K562 (cell line): ENCODE results near the gene GNG7. TPM values are rescaled to one million over a fixed set of nuclear protein-coding genes. Genes with fewer than 3 reads are reported as not detected.
A peak's percentile ranks its signal among the peaks of the same experiment; 100 is the strongest.
"Not testable (repeated sequence)": the region's sequence is repeated elsewhere in the genome, so short reads cannot be mapped to it uniquely, and the experiment has no call there.

Experiments used
- ATAC-seq: fragments of 200-7000 bp; cut with Tn5 transposase; 3 replicates; pipeline ENCODE4 v1.9.1; 2020; ENCODE audit warnings: moderate library complexity
- BruUV-seq: library from RNA; stranded (reverse); fragments of 400-500 nt; replicated peaks from 2 replicates; lab custom pipeline; 2021; lab: Mats Ljungman, UMichigan
- CTCF ChIA-PET: fragments of 300-600 bp; formaldehyde crosslinking; extraction: SDS; loops from one replicate; lab custom pipeline; 2021; ENCODE audit warnings: low intra/inter-chr PET ratio; lab: Yijun Ruan, JAX
- POLR2A ChIA-PET: fragments of 300-600, 350-650 bp; sonication (Branson Sonifier 250); formaldehyde crosslinking; extraction: SDS; loops from one replicate; lab custom pipeline; 2021; ENCODE audit warnings: antibody characterized with exemption, inconsistent platforms; lab: Yijun Ruan, JAX
- DNase-seq, 4 experiments: peaks; one replicate each; pipeline versions ENCODE4 v3.0.0 to v3.0.0-alpha.2; 2011 to 2018; ENCODE audit warnings: low spot score in 3 of 4, mixed read lengths in 3 of 4; ENCODE audit errors: extremely low read depth in 1 of 4
- FAIRE-seq: peaks from 2 replicates; lab custom pipeline; 2011; peaks lifted over from hg19 to GRCh38; lab: Jason Lieb, UNC
- H2AFZ ChIP-seq: 2 replicates; pipeline ENCODE4 v1.6.0; 2011; ENCODE audit warnings: low read depth, low read length, control low read depth, inconsistent platforms
- H3K27ac ChIP-seq: fragments of 200-600 bp; 3 replicates; pipeline ENCODE4 v1.8.0; 2011; ENCODE audit warnings: low read depth, mild to moderate bottlenecking, control low read depth, inconsistent platforms, low read length, moderate library complexity, mixed read lengths; ENCODE audit errors: extremely low read depth
- H3K27me3 ChIP-seq, 2 experiments: fragments of 300-600 bp in 1 of 2; 2 replicates in 1 of 2; 3 replicates in 1 of 2; pipeline versions ENCODE4 v1.6.0 to v1.8.0; 2011; ENCODE audit warnings: inconsistent platforms in 2 of 2, low read length in 2 of 2, mild to moderate bottlenecking in 1 of 2, mixed read lengths in 1 of 2, moderate library complexity in 1 of 2; ENCODE audit not compliant: control insufficient read depth in 2 of 2, insufficient read depth in 2 of 2
- H3K36me3 ChIP-seq: fragments of 300-600 bp; 3 replicates; pipeline ENCODE4 v1.8.0; 2011; ENCODE audit warnings: mild to moderate bottlenecking, low read length, inconsistent platforms; ENCODE audit not compliant: control insufficient read depth, insufficient read depth
- H3K4me1 ChIP-seq, 2 experiments: fragments of 200-600 bp in 1 of 2; replicated peaks in 1 of 2; 2 replicates in 1 of 2; 3 replicates in 1 of 2; pipeline versions ENCODE4 v1.5.1 to v1.8.0; 2011; ENCODE audit warnings: inconsistent platforms in 2 of 2, low read length in 2 of 2, mild to moderate bottlenecking in 1 of 2, mixed read lengths in 1 of 2, moderate library complexity in 1 of 2; ENCODE audit not compliant: control insufficient read depth in 2 of 2, insufficient read depth in 2 of 2
- H3K4me2 ChIP-seq: 2 replicates; pipeline ENCODE4 v1.6.1; 2011; ENCODE audit warnings: low read length, control low read depth, inconsistent platforms, mixed read lengths; ENCODE audit not compliant: insufficient read depth
- H3K4me3 ChIP-seq: fragments of 200-600 bp; sonication (generic), shearing (Covaris generic); 2 replicates; pipeline ENCODE4 v1.5.1; 2016; ENCODE audit warnings: control low read depth, inconsistent platforms
- H3K79me2 ChIP-seq: fragments of 200-600 bp; 3 replicates; pipeline ENCODE4 v1.8.0; 2011; ENCODE audit warnings: low read length, inconsistent platforms; ENCODE audit not compliant: control insufficient read depth, insufficient read depth
- H3K9ac ChIP-seq, 2 experiments: 2 replicates each; pipeline versions ENCODE4 v1.6.0 to v1.6.1; 2011; ENCODE audit warnings: low read depth in 2 of 2, low read length in 2 of 2, control low read depth in 1 of 2, inconsistent platforms in 1 of 2, mild to moderate bottlenecking in 1 of 2, mixed read lengths in 1 of 2; ENCODE audit not compliant: insufficient read depth in 1 of 2
- H3K9me1 ChIP-seq: one replicate; pipeline ENCODE4 v1.6.0; 2011; ENCODE audit warnings: inconsistent platforms, mild to moderate bottlenecking, low read length, moderate library complexity; ENCODE audit not compliant: control insufficient read depth, insufficient read depth
- H3K9me3 ChIP-seq: replicated peaks from 2 replicates; pipeline ENCODE4 v1.5.1; 2011; ENCODE audit warnings: low read depth, low read length, inconsistent platforms; ENCODE audit not compliant: control insufficient read depth, insufficient read depth
- H4K20me1 ChIP-seq: replicated peaks from 2 replicates; pipeline ENCODE4 v1.6.1; 2011; ENCODE audit warnings: low read length, inconsistent platforms, mixed read lengths; ENCODE audit not compliant: control insufficient read depth, insufficient read depth
- CHD4 ChIP-seq: fragments of 200-600 bp; sonication (generic); IDR thresholded peaks from 3 replicates; pipeline ENCODE4 v1.6.1; 2012; ENCODE audit warnings: low read depth, mild to moderate bottlenecking, mixed read lengths, low read length, inconsistent platforms; ENCODE audit not compliant: insufficient read depth, insufficient replicate concordance, poor library complexity, severe bottlenecking
- ELF1 ChIP-seq: fragments of 200-800 bp; sonication (Bioruptor generic); IDR thresholded peaks from 2 replicates; pipeline ENCODE4 v1.6.1; 2016; ENCODE audit warnings: missing genetic modification characterization, missing compliant biosample characterization
- PPARD ChIP-seq: fragments of 250-450 bp; sonication (Bioruptor Pico); IDR thresholded peaks from 2 replicates; pipeline ENCODE4 v1.8.0; 2022; ENCODE audit warnings: inconsistent platforms, mild to moderate bottlenecking, moderate library complexity
- SP2 ChIP-seq: IDR thresholded peaks from 2 replicates; pipeline ENCODE4 v1.6.1; 2011; ENCODE audit warnings: mild to moderate bottlenecking, low read depth, low read length, moderate library complexity; ENCODE audit not compliant: poor library complexity, severe bottlenecking; ENCODE audit errors: extremely low read depth
- ZNF121 ChIP-seq: sonication (generic); formaldehyde crosslinking; conservative IDR thresholded peaks from 2 replicates; pipeline ENCODE4 v1.8.0; 2022; ENCODE audit warnings: missing genetic modification reagents
- WGBS: fragments of 100-300 bp; shearing (Covaris generic); methylation state at CpG from one replicate; pipeline ENCODE4 v1.1.6; 2016; ENCODE audit warnings: low coverage, mixed read lengths; ENCODE audit not compliant: insufficient coverage; ENCODE audit errors: missing lambda C conversion rate; 5-methylcytosine and 5-hydroxymethylcytosine counted together
- in situ Hi-C: fragments of 300-500 bp; cut with MboI; formaldehyde crosslinking; loops from 4 replicates; pipeline ENCODE4 v1.15.0; 2018; ENCODE audit warnings: inconsistent platforms, mixed read lengths
- intact Hi-C: fragments of 100-400 bp; cut with micrococcal nuclease; formaldehyde crosslinking; loops from 2 replicates; pipeline ENCODE4 v1.14.2; 2022
- polyA plus RNA-seq, 8 experiments: library from polyadenylated mRNA; depleted of rRNA in 4 of 8; stranded (reverse) in 5 of 8; unstranded in 3 of 8; fragments of >200 nt; fragmentation: Nextera tagmentation in 2 of 8; fragmentation: Illumina TruSeq in 1 of 8; extraction: Ambion mirVana in 2 of 8; extraction: Trizol in 1 of 8; gene quantifications; 2 replicates each; pipeline versions ENCODE4 v1.2.1 to v1.2.3, GENCODE V29; 2011 to 2014; ENCODE audit warnings: inconsistent platforms in 1 of 8, missing spikeins in 1 of 8
- total RNA-seq, 7 experiments: library from RNA; depleted of rRNA in 6 of 7; stranded (reverse); fragments of >200 nt in 6 of 7; fragmentation: Illumina TruSeq in 2 of 7; extraction: Trizol in 2 of 7; gene quantifications; 2 replicates each; pipeline versions ENCODE4 v1.2.1 to v1.2.3, GENCODE V29; 2011 to 2021; ENCODE audit warnings: low replicate concordance in 1 of 7

The GNG7 gene
- total and polyA plus RNA-seq, 9 of the 15 experiments (the other 6 are each of a cell fraction or from before 2014, with no cell fraction given): 0.01 to 0.20 (median 0.06) TPM; not detected in 1

- H3K4me3 ChIP-seq, BruUV-seq, FAIRE-seq, H2AFZ ChIP-seq, H3K36me3 ChIP-seq, intact Hi-C loops, DNase-seq, H3K79me2 ChIP-seq, POLR2A ChIA-PET, H3K27ac ChIP-seq, H4K20me1 ChIP-seq, H3K4me2 ChIP-seq, H3K9ac ChIP-seq, H3K9me1 ChIP-seq, H3K9me3 ChIP-seq, in situ Hi-C loops, CTCF ChIA-PET, ATAC-seq: not testable (repeated sequence)
- peak; percentile 92 for TF ChIP-seq ZNF121 (CRISPR knock-in tag)
- H3K4me1 ChIP-seq: peaks cover 0 to 15% of the 10 kb centered on the region in 2 experiments; a peak in 1 of 5 replicates
- peaks cover 21 to 67% of the 10 kb centered on the region in 2 experiments; a peak in 4 of 5 replicates for H3K27me3 ChIP-seq
- 15% methylated on average over 10 of the region's 10 CpGs for WGBS
Measured at GRCh38 chr19:2667349-2667748, 35.1 kb downstream of the GNG7 start.

GRCh38 chr19:2666344-2666994 lies 36.0 kb downstream of the GNG7 start:
- Histone ChIP-seq H3K4me1 (peaks cover 0 to 15% of the 10 kb centered on the region in 2 experiments; a peak in 1 of 5 replicates), H3K27me3 (peaks cover 21 to 67% of the 10 kb centered on the region in 2 experiments; a peak in 4 of 5 replicates), H3K4me3 (no peak overlapping the region), H3K9me1 (no peaks in the 10 kb centered on the region), H2AFZ (no peak overlapping the region), H3K9ac (no peak overlapping the region), H3K79me2 (no peaks in the 10 kb centered on the region), H3K36me3 (no peaks in the 10 kb centered on the region), H3K9me3 (peaks cover 2% of the 10 kb centered on the region; the same call in 1 of the 2 replicates), H4K20me1 (no peaks in the 10 kb centered on the region), H3K4me2 (no peak overlapping the region), H3K27ac (no peak overlapping the region)
- intact Hi-C loops (no loop called here), in situ Hi-C loops (no loop called here)
- WGBS: 17% methylated on average over 9 of the region's 9 CpGs
- no TSS peak for BruUV-seq
- DNase-seq (no peak), ATAC-seq (no peak), FAIRE-seq (no peak)
- CTCF ChIA-PET: no interaction called here
- POLR2A ChIA-PET: interaction anchor here (0.7 kb wide), 1 partner anchor 64 kb away, joined by 3 read pairs; no protein-coding TSS in a partner anchor
- TF ChIP-seq ELF1 (tag): no peak
- TF ChIP-seq SP2: no peak
- TF ChIP-seq CHD4: no peak
- TF ChIP-seq PPARD (CRISPR knock-in tag): no peak
